ENCODE measurements around the gene ABHD17A.

The ABHD17A gene

DNA sequence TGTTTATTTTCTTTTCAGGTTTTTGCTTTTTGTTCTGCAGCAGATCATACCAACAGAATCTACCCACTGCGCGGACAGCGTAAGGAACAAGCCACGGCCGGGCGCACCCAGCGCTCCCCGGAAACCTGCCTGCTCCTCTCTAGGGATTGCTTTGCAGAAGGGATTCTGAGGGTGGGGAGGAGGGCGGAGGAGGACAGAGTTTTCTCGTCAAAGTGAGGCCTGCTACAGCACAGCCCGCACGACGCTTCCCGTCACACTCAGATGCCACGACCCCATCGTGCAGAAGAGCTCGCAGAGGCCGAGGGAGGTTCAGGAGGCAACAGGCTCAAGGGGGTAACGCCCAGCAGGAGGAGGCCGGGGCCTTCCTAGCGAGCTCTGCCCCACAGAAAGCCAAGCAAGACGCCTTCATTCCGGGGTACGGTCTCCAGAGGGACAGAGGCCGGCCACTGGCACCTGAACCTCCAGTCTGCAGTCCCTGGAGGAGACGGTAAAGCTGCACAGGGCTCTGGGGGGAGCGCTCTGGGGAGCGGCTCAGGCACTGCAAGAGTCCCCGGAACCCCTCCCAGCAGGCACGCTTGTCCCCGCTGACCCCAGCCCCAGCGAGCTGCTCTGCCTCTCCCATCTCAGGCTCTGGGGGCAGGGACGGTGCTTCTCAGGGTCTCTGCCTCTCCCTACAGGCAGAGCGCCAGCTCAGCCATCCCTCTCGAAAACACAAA lies 43.9 kb downstream of the ABHD17A start:
- in situ Hi-C loops (cut with HindIII; ENCODE audit: low sequenced_read_pairs), result no loop called here

DNA sequence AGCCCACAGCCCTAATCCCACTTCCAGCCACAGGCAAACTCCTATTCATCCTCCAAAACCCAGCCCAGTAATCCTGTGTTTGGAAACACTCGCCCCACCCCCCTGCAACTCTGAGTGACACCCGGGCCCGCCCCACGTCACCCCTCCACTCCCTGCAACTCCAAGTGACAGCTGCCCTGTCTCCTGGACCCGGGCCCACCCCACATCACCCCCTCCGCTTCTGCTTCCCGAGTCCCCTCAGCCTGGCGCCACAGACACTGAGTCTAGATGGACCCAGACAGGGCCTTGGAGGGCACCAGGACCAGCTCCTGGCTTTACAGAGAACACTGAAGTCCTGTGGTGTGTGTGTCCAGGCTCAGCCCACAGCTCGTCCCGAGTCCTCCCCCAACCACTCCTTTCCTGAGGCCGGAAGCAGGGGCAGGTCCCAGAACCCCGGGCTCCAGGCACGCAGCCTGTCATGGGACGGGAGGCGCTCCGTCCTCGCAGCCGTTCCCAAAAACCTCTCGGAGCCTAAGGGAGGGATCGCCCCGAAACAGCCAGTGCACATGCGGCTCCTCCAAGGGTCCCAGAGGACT lies 44.7 kb downstream of the ABHD17A start:
- in situ Hi-C loops (cut with HindIII; ENCODE audit: low sequenced_read_pairs), result no loop called here

DNA sequence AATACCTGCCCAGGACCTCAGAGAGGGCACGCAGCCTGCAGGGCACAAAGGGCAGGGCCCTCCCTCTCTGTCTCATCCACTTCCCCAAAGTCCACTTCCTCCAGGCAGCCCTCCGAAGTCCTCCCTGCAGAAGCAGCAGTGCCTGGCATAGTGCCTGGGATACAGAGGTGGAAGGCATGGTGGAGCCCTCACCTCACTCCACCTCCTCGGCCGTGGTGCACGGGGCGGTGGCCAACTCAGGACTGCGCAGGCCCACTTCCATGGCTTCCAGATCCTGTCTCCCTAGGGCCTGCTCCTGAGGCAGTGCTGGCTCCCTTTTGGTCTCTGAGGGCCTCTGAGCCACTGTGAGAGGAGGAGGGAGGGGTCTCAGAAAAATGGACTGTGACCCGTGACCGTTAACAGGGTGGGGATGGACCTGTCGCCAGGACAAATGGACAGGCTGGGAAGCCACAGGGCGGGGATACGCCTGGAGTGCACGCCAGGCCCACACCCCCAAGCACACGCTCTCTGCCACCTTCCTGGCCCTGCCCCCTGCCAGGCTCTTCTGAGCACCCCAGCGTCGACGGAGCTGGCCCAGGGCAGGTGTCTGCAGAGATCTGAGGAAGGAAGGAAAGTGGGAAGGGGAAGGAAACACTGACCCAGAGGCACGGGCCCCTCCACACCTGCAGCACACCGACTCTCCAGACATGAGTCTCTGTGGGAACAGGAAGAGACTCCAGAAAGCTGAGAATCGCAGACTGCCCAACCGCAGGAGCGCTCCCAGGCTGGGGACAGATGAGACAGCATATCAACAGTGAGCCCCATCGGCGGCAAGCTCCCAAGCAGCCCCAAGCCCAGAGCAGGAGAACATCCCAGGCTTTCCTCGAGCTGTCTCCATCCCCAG lies 45.4 kb downstream of the ABHD17A start:
- in situ Hi-C loops (cut with HindIII; ENCODE audit: low sequenced_read_pairs), result no loop called here

DNA sequence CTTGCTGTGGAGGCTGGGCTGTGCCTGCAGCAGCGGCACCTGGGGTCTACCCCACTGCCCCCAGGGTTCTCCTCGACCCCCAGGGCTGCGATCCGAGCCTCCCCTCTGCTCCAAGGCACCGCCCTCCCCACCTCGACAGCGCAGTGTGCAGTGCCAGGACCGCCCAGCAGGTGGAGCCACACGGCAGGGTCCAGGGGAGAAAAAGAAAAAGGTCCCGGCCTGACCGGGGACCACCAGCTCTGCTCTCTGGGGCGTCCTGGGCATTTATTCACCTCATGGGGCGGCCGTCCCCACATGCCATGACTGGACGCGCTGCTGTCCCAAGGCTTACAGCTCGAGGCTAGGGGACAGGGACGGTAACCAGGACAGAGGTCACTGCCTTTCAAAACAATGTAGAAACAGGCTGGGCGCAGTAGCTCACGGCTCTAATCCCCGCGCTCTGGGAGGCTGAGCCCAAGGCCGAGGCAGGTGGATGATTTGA lies 47.6 kb downstream of the ABHD17A start:
- in situ Hi-C loops (cut with HindIII; ENCODE audit: low sequenced_read_pairs), result no loop called here

DNA sequence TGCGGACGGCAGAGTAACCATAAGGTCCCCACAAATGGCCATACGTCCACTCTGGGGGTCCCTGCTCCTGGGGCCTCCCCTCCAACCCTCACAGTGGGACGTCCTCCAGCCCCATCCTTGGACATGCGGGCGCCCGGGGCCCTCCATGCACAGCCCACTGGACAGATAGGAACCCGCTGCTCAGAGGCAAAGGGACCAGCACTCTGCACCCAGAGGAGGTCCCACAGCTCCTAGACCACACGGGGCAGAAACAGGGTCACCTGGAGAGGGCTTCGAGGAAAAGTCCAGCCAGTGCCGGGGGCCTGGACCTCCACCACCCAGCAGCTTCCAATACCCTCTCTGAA lies 48.1 kb downstream of the ABHD17A start:
- in situ Hi-C loops (cut with HindIII; ENCODE audit: low sequenced_read_pairs), result no loop called here

DNA sequence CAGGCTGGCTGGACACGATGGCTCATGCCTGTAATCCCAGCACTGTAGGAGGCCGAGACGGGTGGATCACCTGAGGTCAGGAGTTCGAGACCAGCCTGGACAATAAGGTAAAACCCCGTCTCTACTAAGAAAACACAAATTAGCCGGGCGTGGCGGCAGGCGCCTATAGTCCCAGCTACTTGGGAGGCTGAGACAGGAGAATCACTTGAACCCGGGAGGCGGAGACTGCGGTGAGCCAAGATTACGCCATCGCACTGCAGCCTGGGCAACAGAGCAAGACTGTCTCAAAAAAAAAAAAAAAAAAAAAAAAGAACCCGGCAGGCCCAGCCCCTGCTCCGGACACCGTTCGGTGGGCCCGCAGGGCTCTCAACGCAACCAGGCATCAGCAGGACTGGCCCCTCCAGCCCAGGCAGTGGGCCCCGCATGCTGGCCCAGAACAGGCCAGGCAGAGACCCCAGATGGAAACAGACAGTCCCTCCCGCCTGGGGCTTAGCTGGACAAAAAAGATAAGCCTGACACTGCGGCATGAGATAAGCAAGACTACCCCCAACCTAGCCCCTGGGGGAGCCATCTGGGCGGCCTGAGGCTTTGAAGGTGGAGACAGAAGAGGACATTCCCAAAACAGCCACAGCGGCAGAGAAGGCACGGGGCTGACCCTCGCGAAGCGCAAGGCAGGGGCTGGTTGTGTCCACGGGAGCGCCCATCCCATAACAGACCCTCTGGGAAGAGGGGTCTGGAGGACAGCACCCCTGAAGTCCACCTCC lies 48.7 kb downstream of the ABHD17A start:
- in situ Hi-C loops (cut with HindIII; ENCODE audit: low sequenced_read_pairs), result no loop called here

DNA sequence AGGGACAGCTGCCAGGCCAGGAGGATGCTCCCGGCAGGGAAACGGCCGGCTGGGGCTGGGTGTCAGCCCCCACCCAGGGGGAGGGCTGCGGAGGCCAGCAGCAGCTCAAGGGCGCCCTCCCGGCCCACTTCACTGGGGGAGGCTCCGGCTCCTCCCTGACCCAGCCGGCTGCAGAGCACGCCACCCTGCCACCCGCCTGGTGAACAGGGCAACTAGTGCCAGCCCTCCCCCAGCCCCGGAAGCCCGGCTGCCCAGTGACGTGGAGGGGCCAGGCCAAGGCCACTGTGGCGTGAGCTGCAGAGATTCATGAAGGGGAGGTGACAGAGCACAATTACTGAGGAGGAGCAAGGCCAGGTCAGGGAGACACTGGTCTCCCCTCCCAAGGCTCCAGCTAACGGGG lies 51.8 kb downstream of the ABHD17A start:
- in situ Hi-C loops (cut with HindIII; ENCODE audit: low sequenced_read_pairs), result no loop called here

DNA sequence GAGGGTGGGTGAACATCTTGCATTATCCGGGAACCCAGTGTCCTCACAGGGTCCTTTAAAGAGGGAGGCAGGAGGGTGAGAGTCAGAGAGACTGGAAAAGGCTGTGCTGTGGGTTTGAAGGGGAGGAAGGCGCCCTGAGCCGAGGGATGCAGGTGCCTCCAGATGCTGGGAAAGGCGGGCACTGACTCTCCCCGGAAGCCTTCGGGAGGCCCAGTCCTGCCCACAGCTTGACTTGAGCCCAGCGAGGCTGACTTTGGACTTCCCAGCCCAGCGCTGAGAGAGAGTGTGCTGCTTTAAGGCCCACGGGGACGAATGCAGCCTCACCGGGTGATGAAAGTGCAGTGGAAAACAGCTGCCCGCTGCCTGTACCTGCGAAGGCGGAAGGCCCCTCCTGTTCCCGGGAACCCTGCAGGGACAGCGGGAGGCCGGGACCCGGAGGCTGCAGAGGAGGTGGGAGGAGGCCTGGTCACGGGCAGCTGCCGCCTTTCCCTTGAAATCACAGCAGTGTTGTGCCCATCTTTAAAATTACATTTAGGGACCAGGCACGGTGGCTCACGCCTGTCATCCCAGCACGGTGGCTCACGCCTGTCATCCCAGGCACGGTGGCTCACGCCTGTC lies 53.1 kb downstream of the ABHD17A start:
- in situ Hi-C loops (cut with HindIII; ENCODE audit: low sequenced_read_pairs), result no loop called here

DNA sequence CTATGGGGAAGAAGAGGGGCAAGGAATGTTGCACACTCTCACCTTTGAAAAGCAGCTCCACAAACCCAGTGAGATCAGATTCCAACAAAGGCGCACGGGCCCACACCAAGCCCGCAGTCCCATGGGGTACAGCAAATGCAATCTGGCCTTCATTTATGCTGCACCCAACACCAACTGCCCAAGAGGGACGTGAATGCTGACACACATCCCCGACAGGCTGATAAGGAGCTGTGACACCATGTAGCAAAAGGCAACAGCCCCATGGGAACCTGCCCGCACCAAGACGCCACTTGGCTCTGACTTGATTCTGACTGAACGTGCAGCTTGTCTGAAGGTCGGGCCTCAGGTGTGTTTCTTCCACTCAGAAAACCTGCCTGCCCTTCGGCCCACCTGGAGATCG lies 54.3 kb downstream of the ABHD17A start:
- in situ Hi-C loops (cut with HindIII; ENCODE audit: low sequenced_read_pairs), result no loop called here

DNA sequence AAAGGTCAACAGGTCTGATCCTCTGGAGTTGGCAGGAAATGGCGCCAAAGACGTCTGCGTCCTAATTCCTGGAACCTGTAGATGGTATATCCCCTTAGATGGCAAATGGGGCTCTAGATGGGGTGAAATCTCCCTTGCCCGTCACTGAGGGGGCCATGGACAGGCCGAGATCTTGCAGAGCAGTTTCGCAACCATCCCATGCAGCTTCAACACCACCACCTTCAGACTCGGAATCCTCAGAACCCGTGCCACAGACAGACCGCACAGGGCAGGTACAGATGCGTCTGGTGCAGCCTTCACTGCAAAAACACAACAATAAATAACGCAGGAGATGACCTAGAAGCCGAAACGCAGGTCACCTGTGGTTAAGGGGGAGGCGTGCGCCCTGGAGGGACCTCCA lies 54.7 kb downstream of the ABHD17A start:
- in situ Hi-C loops (cut with HindIII; ENCODE audit: low sequenced_read_pairs), result no loop called here

DNA sequence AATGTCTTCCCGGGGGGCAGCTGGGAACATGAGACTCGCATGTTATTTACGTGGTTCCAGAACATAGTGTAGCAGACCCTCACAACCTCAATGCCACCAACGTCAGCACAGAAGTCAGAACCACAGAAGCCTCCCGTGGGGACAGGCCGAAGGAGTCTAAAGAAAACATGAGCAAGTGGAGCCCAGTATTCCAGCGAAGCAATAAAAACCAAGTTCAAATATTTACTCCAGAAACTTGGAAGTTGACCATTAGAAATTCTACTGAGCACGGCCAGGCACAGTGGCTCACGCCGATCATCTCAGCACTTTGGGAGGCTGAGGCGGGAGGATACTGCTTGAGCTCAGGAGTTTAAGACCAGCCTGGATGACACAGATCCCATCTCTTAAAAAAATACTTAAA lies 55.3 kb downstream of the ABHD17A start:
- in situ Hi-C loops (cut with HindIII; ENCODE audit: low sequenced_read_pairs), result no loop called here

DNA sequence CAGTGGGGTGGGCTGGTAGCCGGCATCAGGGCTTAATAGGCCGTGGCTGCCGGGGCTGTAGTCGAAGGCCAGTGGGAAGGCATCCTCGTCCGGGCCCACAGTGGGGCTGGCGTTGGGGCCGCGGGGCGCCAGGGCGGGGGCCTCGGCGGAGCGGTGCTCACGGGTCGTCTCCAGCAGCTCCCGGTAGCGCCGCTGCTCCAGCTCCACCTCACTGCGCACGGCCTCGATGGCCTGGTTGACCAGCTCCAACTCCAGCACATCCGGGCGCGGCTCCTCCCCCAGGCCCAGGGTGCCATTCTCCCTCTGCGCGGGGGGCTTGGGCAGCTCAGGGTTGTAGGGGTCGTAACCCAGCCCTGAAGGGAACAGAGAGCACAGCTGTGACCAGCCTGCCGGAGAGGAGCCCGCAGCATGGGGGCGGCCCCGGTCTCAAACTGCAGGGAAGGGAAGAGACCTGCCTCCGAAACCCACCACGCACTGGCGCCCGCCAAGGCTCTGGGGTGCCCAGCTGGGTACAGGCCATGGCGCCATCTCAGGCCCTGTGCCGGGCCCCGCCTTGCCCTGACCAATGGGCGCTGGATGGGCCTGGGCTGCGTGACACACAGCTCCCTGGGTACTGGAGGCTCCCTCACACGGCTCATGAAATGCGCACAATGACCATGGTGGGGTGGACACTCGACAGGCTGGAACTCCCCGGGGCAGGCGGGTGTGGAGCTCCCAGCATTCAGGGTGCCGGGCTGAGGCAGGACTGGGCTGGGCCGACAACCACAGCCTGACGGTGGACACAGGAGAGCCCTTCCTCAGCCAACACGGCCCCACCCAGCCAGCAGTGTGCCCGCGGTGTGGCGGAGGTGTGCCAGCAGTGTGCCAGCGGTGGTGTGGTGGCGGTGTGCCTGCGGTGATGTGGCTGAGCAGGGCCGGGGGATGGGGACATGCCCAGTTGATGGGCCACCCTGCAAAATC lies 56.7 kb downstream of the ABHD17A start:
- in situ Hi-C loops (cut with HindIII; ENCODE audit: low sequenced_read_pairs), result no loop called here

DNA sequence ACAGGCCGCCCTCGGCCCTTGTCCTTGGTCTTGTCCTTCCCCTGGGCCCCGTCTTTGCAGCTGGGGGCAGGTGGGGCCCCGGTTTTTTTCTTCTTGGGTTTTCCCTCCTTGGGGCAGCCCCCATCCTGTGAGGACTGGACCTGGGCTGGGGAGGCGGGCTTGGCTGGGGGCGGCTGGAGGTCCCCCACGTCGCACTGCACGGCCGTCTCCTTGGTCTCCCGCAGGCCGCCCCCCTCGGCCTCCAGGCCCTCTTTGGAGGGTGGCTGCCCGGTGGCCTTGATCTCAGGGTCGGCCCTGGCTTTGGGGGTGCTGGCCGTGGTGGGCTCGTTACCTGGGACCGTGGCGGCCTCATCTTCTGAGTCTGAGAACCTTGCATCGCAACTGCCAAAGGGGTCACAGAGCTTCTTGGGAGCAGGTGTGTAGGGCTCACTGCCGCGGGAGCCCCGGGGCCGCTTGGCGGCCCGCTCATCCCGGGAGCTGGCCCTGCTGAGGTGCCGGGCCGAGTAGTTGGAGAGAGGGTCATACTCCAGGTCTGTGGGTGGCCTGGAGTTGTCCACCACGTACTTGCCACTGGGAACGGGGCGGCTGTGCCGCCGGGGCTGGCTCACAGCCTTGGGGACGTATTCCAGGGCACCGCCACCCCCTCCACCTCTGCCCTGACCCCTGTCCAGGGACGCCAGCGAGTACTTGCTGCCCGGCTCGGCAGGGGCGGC lies 57.6 kb downstream of the ABHD17A start:
- in situ Hi-C loops (cut with HindIII; ENCODE audit: low sequenced_read_pairs), result no loop called here

Measured in endothelial cell of hepatic sinusoid (primary cell).